Measurements from ENCODE around the gene CHST4.
"Not testable (repeated sequence)": the region's sequence is repeated elsewhere in the genome, so short reads cannot be mapped to it uniquely, and the experiment has no call there.

CHST4 gene

DNA sequence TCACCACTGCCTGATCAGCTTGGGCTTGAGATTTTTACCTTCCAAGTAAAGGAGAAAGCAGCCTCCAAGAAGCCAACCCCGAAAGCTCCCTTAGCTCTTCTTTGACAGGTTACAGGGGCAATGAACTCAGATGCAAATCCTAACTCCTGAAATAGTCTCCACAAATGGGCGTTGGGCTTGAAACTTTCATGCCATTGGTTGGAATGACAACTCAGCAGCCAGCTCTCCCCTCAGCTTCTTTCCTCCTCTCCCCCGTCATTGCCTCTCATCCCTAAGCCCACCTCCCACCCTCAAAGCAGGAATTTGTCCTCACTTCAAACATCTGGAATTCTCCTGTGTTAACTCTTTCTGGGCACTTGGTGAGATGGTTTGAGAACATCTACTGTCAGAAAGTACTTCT lies 50.7 kb downstream of the CHST4 start, which contains the start of gene TAT:
Gene TAT, minus strand, starts transcription at position 122 of the 400 bp plus-strand sequence. CDS start 677 bp downstream, outside the sequence.
- H3K9me3 ChIP-seq = no peaks in the 10 kb centered on the region
- no peak for DNase-seq
- H3K27me3 ChIP-seq = peaks cover 56% of the 10 kb centered on the region
- no peak for TF ChIP-seq CTCF (IDR thresholded peaks at IDR 0.05; ENCODE audit: low read depth, low read length)
- no peaks in the 10 kb centered on the region for H3K4me1 ChIP-seq
- H3K4me3 ChIP-seq (ENCODE audit: low read depth, low read length) = no peak within 1 kb of the TSS
- H3K36me3 ChIP-seq = no peaks in the 10 kb centered on the region

GRCh38 chr16:71582553-71582848 lies 56.3 kb downstream of the CHST4 start:
- H3K4me1 ChIP-seq; H3K9me3 ChIP-seq; DNase-seq; H3K36me3 ChIP-seq; H3K4me3 ChIP-seq (ENCODE audit: low read depth, low read length): not testable (repeated sequence)
- peaks cover 61% of the 10 kb centered on the region for H3K27me3 ChIP-seq

- TF ChIP-seq CTCF (IDR thresholded peaks at IDR 0.05; ENCODE audit: low read depth, low read length) = no peak
- no peaks in the 10 kb centered on the region for H3K4me1 ChIP-seq
Observed at GRCh38 chr16:71584543-71585317, 58.5 kb downstream of the CHST4 start.

DNA sequence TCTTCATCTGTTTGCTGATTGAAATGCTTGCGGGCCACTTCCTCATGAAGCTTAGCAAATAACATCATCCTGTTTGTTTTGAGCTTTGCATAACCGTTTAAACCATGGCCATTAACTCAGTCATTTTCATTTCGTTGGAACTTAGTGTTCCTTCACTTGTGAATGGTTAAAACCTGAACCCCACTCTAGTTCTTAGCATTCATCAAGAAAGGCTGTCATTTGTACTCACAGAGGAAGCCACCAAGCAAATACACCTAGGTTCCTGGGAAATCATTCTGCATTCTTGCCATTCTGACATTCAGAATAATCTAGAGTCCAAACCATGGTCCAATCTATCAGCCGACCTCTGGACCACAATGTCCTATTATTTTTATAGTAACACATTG lies 59.1 kb downstream of the CHST4 start:
- Histone ChIP-seq H3K4me1 (no peaks in the 10 kb centered on the region), H3K9me3 (no peaks in the 10 kb centered on the region), H3K27me3 (peaks cover 62% of the 10 kb centered on the region), H3K4me3 (ENCODE audit: low read depth, low read length) (no peak overlapping the region), H3K36me3 (no peaks in the 10 kb centered on the region)
- no peak for DNase-seq
- TF ChIP-seq CTCF (IDR thresholded peaks at IDR 0.05; ENCODE audit: low read depth, low read length) = no peak

More at GRCh38 chr16:71584543-71585317, 58.5 kb downstream of the CHST4 start:
- no peaks in the 10 kb centered on the region for H3K9me3 ChIP-seq
- no peak overlapping the region for H3K4me3 ChIP-seq (ENCODE audit: low read depth, low read length)
- DNase-seq = no peak
- peaks cover 62% of the 10 kb centered on the region for H3K27me3 ChIP-seq
- no peaks in the 10 kb centered on the region for H3K36me3 ChIP-seq

Measured in BE2C (cell line).